K562 (cell line): ENCODE results near the gene HOXA7. TPM values are rescaled to one million over a fixed set of nuclear protein-coding genes. Genes with fewer than 3 reads are reported as not detected.

ENCODE experiments used
- ATAC-seq: fragments of 200-7000 bp; cut with Tn5 transposase; 3 replicates; pipeline ENCODE4 v1.9.1; 2020; ENCODE audit warnings: moderate library complexity
- BruUV-seq: library from RNA; stranded (reverse); fragments of 400-500 nt; replicated peaks from 2 replicates; lab custom pipeline; 2021; lab: Mats Ljungman, UMichigan
- CTCF ChIA-PET: fragments of 300-600 bp; formaldehyde crosslinking; extraction: SDS; loops from one replicate; lab custom pipeline; 2021; ENCODE audit warnings: low intra/inter-chr PET ratio; lab: Yijun Ruan, JAX
- POLR2A ChIA-PET: fragments of 300-600, 350-650 bp; sonication (Branson Sonifier 250); formaldehyde crosslinking; extraction: SDS; loops from one replicate; lab custom pipeline; 2021; ENCODE audit warnings: antibody characterized with exemption, inconsistent platforms; lab: Yijun Ruan, JAX
- DNase-seq, 4 experiments: peaks; one replicate each; pipeline versions ENCODE4 v3.0.0 to v3.0.0-alpha.2; 2011 to 2018; ENCODE audit warnings: low spot score in 3 of 4, mixed read lengths in 3 of 4; ENCODE audit errors: extremely low read depth in 1 of 4
- FAIRE-seq: peaks from 2 replicates; lab custom pipeline; 2011; peaks lifted over from hg19 to GRCh38; lab: Jason Lieb, UNC
- H2AFZ ChIP-seq: 2 replicates; pipeline ENCODE4 v1.6.0; 2011; ENCODE audit warnings: low read depth, low read length, control low read depth, inconsistent platforms
- H3K27ac ChIP-seq: fragments of 200-600 bp; 3 replicates; pipeline ENCODE4 v1.8.0; 2011; ENCODE audit warnings: low read depth, mild to moderate bottlenecking, control low read depth, inconsistent platforms, low read length, moderate library complexity, mixed read lengths; ENCODE audit errors: extremely low read depth
- H3K27me3 ChIP-seq, 2 experiments: fragments of 300-600 bp in 1 of 2; 2 replicates in 1 of 2; 3 replicates in 1 of 2; pipeline versions ENCODE4 v1.6.0 to v1.8.0; 2011; ENCODE audit warnings: inconsistent platforms in 2 of 2, low read length in 2 of 2, mild to moderate bottlenecking in 1 of 2, mixed read lengths in 1 of 2, moderate library complexity in 1 of 2; ENCODE audit not compliant: control insufficient read depth in 2 of 2, insufficient read depth in 2 of 2
- H3K36me3 ChIP-seq: fragments of 300-600 bp; 3 replicates; pipeline ENCODE4 v1.8.0; 2011; ENCODE audit warnings: mild to moderate bottlenecking, low read length, inconsistent platforms; ENCODE audit not compliant: control insufficient read depth, insufficient read depth
- H3K4me1 ChIP-seq, 2 experiments: fragments of 200-600 bp in 1 of 2; replicated peaks in 1 of 2; 2 replicates in 1 of 2; 3 replicates in 1 of 2; pipeline versions ENCODE4 v1.5.1 to v1.8.0; 2011; ENCODE audit warnings: inconsistent platforms in 2 of 2, low read length in 2 of 2, mild to moderate bottlenecking in 1 of 2, mixed read lengths in 1 of 2, moderate library complexity in 1 of 2; ENCODE audit not compliant: control insufficient read depth in 2 of 2, insufficient read depth in 2 of 2
- H3K4me2 ChIP-seq: 2 replicates; pipeline ENCODE4 v1.6.1; 2011; ENCODE audit warnings: low read length, control low read depth, inconsistent platforms, mixed read lengths; ENCODE audit not compliant: insufficient read depth
- H3K4me3 ChIP-seq: fragments of 200-600 bp; sonication (generic), shearing (Covaris generic); 2 replicates; pipeline ENCODE4 v1.5.1; 2016; ENCODE audit warnings: control low read depth, inconsistent platforms
- H3K79me2 ChIP-seq: fragments of 200-600 bp; 3 replicates; pipeline ENCODE4 v1.8.0; 2011; ENCODE audit warnings: low read length, inconsistent platforms; ENCODE audit not compliant: control insufficient read depth, insufficient read depth
- H3K9ac ChIP-seq, 2 experiments: 2 replicates each; pipeline versions ENCODE4 v1.6.0 to v1.6.1; 2011; ENCODE audit warnings: low read depth in 2 of 2, low read length in 2 of 2, control low read depth in 1 of 2, inconsistent platforms in 1 of 2, mild to moderate bottlenecking in 1 of 2, mixed read lengths in 1 of 2; ENCODE audit not compliant: insufficient read depth in 1 of 2
- H3K9me1 ChIP-seq: one replicate; pipeline ENCODE4 v1.6.0; 2011; ENCODE audit warnings: inconsistent platforms, mild to moderate bottlenecking, low read length, moderate library complexity; ENCODE audit not compliant: control insufficient read depth, insufficient read depth
- H3K9me3 ChIP-seq: replicated peaks from 2 replicates; pipeline ENCODE4 v1.5.1; 2011; ENCODE audit warnings: low read depth, low read length, inconsistent platforms; ENCODE audit not compliant: control insufficient read depth, insufficient read depth
- H4K20me1 ChIP-seq: replicated peaks from 2 replicates; pipeline ENCODE4 v1.6.1; 2011; ENCODE audit warnings: low read length, inconsistent platforms, mixed read lengths; ENCODE audit not compliant: control insufficient read depth, insufficient read depth
- CHCHD3 ChIP-seq: fragments of 250-450 bp; sonication (Bioruptor Pico); IDR thresholded peaks from 2 replicates; pipeline ENCODE4 v2.1.2; 2022; ENCODE audit warnings: mild to moderate bottlenecking
- ELF1 ChIP-seq: fragments of 200-800 bp; sonication (Bioruptor generic); IDR thresholded peaks from 2 replicates; pipeline ENCODE4 v1.6.1; 2016; ENCODE audit warnings: missing genetic modification characterization, missing compliant biosample characterization
- HMG20A ChIP-seq: fragments of 450-650 bp; formaldehyde crosslinking; conservative IDR thresholded peaks from 2 replicates; pipeline ENCODE4 v1.4.0; 2020; ENCODE audit warnings: mild to moderate bottlenecking, mixed read lengths
- MCM3 ChIP-seq: fragments of 450-650 bp; IDR thresholded peaks from 2 replicates; pipeline ENCODE4 v1.6.1; 2016
- MTA1 ChIP-seq: fragments of 450-650 bp; IDR thresholded peaks from 2 replicates; pipeline ENCODE4 v1.6.1; 2017; ENCODE audit warnings: borderline replicate concordance
- NFIX ChIP-seq: fragments of 250-450 bp; sonication (Bioruptor Pico); IDR thresholded peaks from 2 replicates; pipeline ENCODE4 v1.4.0; 2020; ENCODE audit warnings: low read depth, mild to moderate bottlenecking, moderate library complexity
- RBM15 ChIP-seq: fragments of 200-400 bp; formaldehyde crosslinking; IDR thresholded peaks from 2 replicates; pipeline ENCODE4 v1.6.1; 2018; ENCODE audit warnings: mild to moderate bottlenecking, low read length, moderate library complexity; ENCODE audit not compliant: insufficient read depth
- TBL1XR1 ChIP-seq, 2 experiments: IDR thresholded peaks; 2 replicates each; pipeline ENCODE4 v1.6.1; 2012; ENCODE audit warnings: improper control_type of control experiment in 2 of 2, low read length in 2 of 2, mild to moderate bottlenecking in 1 of 2
- ZNF143 ChIP-seq: sonication (generic); formaldehyde crosslinking; IDR thresholded peaks from 2 replicates; pipeline ENCODE4 v1.9.0; 2022; ENCODE audit warnings: mild to moderate bottlenecking, missing genetic modification reagents
- WGBS: fragments of 100-300 bp; shearing (Covaris generic); methylation state at CpG from one replicate; pipeline ENCODE4 v1.1.6; 2016; ENCODE audit warnings: low coverage, mixed read lengths; ENCODE audit not compliant: insufficient coverage; ENCODE audit errors: missing lambda C conversion rate; 5-methylcytosine and 5-hydroxymethylcytosine counted together
- in situ Hi-C: fragments of 300-500 bp; cut with MboI; formaldehyde crosslinking; loops from 4 replicates; pipeline ENCODE4 v1.15.0; 2018; ENCODE audit warnings: inconsistent platforms, mixed read lengths
- intact Hi-C: fragments of 100-400 bp; cut with micrococcal nuclease; formaldehyde crosslinking; loops from 2 replicates; pipeline ENCODE4 v1.14.2; 2022
- polyA plus RNA-seq, 8 experiments: library from polyadenylated mRNA; depleted of rRNA in 4 of 8; stranded (reverse) in 5 of 8; unstranded in 3 of 8; fragments of >200 nt; fragmentation: Nextera tagmentation in 2 of 8; fragmentation: Illumina TruSeq in 1 of 8; extraction: Ambion mirVana in 2 of 8; extraction: Trizol in 1 of 8; gene quantifications; 2 replicates each; pipeline versions ENCODE4 v1.2.1 to v1.2.3, GENCODE V29; 2011 to 2014; ENCODE audit warnings: inconsistent platforms in 1 of 8, missing spikeins in 1 of 8
- total RNA-seq, 7 experiments: library from RNA; depleted of rRNA in 6 of 7; stranded (reverse); fragments of >200 nt in 6 of 7; fragmentation: Illumina TruSeq in 2 of 7; extraction: Trizol in 2 of 7; gene quantifications; 2 replicates each; pipeline versions ENCODE4 v1.2.1 to v1.2.3, GENCODE V29; 2011 to 2021; ENCODE audit warnings: low replicate concordance in 1 of 7
- TF ChIP-seq, protein P1 (sequence below): fragments of 250-450 bp; sonication (Bioruptor Pico); IDR thresholded peaks from 2 replicates; pipeline ENCODE4 v1.5.1; 2021; ENCODE audit warnings: mild to moderate bottlenecking
- TF ChIP-seq, protein P2 (sequence below), 3 experiments: fragments of 200-800 bp in 1 of 3; fragments of 250-450 bp in 1 of 3; fragments of 450-650 bp in 1 of 3; sonication (Bioruptor Pico) in 1 of 3; sonication (Bioruptor generic) in 1 of 3; formaldehyde crosslinking in 1 of 3; IDR thresholded peaks; 2 replicates each; pipeline versions ENCODE4 v1.6.1 to v1.8.0; 2016 to 2022; ENCODE audit warnings: mild to moderate bottlenecking in 2 of 3, missing genetic modification characterization in 2 of 3, missing compliant biosample characterization in 1 of 3, moderate library complexity in 1 of 3
- TF ChIP-seq, protein P3 (sequence below): sonication (generic); formaldehyde crosslinking; IDR thresholded peaks from 2 replicates; pipeline ENCODE4 v1.8.0; 2022; ENCODE audit warnings: mild to moderate bottlenecking, missing genetic modification reagents
- TF ChIP-seq, protein P4 (sequence below): fragments of 250-450 bp; sonication (Bioruptor Pico); IDR thresholded peaks from 2 replicates; pipeline ENCODE4 v1.8.0; 2021; ENCODE audit warnings: moderate library complexity, mild to moderate bottlenecking, inconsistent platforms

The HOXA7 gene
- total and polyA plus RNA-seq, 9 of the 15 experiments (the other 6 are each of a cell fraction or from before 2014, with no cell fraction given), result not detected

DNA sequence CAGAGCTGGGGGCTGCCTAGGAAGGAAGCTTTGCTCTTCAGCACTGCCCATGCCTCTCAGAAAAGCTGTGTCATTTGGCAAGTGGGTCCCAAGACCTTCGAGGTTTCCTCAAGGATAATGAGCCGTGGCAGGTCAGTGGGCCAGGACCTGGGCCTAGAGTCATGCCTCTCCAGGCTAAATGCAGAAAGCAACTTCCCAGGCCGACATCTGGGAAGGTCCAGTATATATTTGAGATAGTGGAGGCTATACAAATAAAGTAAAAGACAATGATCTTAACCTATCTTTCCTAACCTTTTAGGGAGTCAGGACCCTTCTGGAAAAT is 20.0 kb upstream of the HOXA7 start:
- Histone ChIP-seq H2AFZ (no peak overlapping the region), H3K27ac (no peak overlapping the region), H4K20me1 (no peaks in the 10 kb centered on the region), H3K36me3 (no peaks in the 10 kb centered on the region), H3K9me1 (no peaks in the 10 kb centered on the region), H3K4me3 (no peak overlapping the region), H3K9me3 (no peaks in the 10 kb centered on the region; the same call in 1 of the 2 replicates), H3K4me1 (peaks cover 0 to 7% of the 10 kb centered on the region in 2 experiments; a peak in 1 of 5 replicates), H3K4me2 (no peak overlapping the region), H3K79me2 (no peaks in the 10 kb centered on the region), H3K27me3 (peaks cover 27 to 74% of the 10 kb centered on the region in 2 experiments), H3K9ac (no peak overlapping the region)
- WGBS, result 0% methylated on average over 3 of the region's 3 CpGs
- in situ Hi-C loops (no loop called here), intact Hi-C loops (no loop called here)
- CTCF ChIA-PET, result no interaction called here
- TF ChIP-seq, protein P1, sequence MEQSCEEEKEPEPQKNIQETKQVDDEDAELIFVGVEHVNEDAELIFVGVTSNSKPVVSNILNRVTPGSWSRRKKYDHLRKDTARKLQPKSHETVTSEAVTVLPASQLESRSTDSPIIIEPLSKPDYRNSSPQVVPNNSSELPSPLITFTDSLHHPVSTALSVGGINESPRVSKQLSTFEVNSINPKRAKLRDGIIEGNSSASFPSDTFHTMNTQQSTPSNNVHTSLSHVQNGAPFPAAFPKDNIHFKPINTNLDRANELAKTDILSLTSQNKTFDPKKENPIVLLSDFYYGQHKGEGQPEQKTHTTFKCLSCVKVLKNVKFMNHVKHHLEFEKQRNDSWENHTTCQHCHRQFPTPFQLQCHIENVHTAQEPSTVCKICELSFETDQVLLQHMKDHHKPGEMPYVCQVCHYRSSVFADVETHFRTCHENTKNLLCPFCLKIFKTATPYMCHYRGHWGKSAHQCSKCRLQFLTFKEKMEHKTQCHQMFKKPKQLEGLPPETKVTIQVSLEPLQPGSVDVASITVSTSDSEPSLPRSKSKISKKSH (CRISPR knock-in tag), result no peak
- TF ChIP-seq, protein P2, sequence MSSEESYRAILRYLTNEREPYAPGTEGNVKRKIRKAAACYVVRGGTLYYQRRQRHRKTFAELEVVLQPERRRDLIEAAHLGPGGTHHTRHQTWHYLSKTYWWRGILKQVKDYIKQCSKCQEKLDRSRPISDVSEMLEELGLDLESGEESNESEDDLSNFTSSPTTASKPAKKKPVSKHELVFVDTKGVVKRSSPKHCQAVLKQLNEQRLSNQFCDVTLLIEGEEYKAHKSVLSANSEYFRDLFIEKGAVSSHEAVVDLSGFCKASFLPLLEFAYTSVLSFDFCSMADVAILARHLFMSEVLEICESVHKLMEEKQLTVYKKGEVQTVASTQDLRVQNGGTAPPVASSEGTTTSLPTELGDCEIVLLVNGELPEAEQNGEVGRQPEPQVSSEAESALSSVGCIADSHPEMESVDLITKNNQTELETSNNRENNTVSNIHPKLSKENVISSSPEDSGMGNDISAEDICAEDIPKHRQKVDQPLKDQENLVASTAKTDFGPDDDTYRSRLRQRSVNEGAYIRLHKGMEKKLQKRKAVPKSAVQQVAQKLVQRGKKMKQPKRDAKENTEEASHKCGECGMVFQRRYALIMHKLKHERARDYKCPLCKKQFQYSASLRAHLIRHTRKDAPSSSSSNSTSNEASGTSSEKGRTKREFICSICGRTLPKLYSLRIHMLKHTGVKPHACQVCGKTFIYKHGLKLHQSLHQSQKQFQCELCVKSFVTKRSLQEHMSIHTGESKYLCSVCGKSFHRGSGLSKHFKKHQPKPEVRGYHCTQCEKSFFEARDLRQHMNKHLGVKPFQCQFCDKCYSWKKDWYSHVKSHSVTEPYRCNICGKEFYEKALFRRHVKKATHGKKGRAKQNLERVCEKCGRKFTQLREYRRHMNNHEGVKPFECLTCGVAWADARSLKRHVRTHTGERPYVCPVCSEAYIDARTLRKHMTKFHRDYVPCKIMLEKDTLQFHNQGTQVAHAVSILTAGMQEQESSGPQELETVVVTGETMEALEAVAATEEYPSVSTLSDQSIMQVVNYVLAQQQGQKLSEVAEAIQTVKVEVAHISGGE (CRISPR knock-in tag; IDR thresholded peaks at IDR 0.05), result no peak
- TF ChIP-seq CHCHD3 (CRISPR knock-in tag) (no peak), MTA1 (no peak), ELF1 (tag) (no peak), MCM3 (no peak), TBL1XR1 (IDR thresholded peaks at IDR 0.05; ENCODE audit: low read length in 2 of 2) (no peak), NFIX (CRISPR knock-in tag) (no peak), HMG20A (CRISPR knock-in tag) (no peak), RBM15 (no peak), ZNF143 (no peak)
- TF ChIP-seq, protein P3, sequence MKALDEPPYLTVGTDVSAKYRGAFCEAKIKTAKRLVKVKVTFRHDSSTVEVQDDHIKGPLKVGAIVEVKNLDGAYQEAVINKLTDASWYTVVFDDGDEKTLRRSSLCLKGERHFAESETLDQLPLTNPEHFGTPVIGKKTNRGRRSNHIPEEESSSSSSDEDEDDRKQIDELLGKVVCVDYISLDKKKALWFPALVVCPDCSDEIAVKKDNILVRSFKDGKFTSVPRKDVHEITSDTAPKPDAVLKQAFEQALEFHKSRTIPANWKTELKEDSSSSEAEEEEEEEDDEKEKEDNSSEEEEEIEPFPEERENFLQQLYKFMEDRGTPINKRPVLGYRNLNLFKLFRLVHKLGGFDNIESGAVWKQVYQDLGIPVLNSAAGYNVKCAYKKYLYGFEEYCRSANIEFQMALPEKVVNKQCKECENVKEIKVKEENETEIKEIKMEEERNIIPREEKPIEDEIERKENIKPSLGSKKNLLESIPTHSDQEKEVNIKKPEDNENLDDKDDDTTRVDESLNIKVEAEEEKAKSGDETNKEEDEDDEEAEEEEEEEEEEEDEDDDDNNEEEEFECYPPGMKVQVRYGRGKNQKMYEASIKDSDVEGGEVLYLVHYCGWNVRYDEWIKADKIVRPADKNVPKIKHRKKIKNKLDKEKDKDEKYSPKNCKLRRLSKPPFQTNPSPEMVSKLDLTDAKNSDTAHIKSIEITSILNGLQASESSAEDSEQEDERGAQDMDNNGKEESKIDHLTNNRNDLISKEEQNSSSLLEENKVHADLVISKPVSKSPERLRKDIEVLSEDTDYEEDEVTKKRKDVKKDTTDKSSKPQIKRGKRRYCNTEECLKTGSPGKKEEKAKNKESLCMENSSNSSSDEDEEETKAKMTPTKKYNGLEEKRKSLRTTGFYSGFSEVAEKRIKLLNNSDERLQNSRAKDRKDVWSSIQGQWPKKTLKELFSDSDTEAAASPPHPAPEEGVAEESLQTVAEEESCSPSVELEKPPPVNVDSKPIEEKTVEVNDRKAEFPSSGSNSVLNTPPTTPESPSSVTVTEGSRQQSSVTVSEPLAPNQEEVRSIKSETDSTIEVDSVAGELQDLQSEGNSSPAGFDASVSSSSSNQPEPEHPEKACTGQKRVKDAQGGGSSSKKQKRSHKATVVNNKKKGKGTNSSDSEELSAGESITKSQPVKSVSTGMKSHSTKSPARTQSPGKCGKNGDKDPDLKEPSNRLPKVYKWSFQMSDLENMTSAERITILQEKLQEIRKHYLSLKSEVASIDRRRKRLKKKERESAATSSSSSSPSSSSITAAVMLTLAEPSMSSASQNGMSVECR, result no peak
- TF ChIP-seq, protein P4, sequence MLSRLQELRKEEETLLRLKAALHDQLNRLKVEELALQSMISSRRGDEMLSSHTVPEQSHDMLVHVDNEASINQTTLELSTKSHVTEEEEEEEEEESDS (CRISPR knock-in tag), result no peak
- ATAC-seq (no peak), DNase-seq (no peak), FAIRE-seq (no peak)
- BruUV-seq, result no TSS peak
- POLR2A ChIA-PET, result no interaction called here
